T-cell (primary cell): Measurements from ENCODE around the gene AMFR. TPM values are rescaled to one million over a fixed set of nuclear protein-coding genes. Genes with fewer than 3 reads are reported as not detected.

Experiments used
- ATAC-seq, 4 experiments: fragments of 200-7000 bp in 3 of 4; fragments of 150-1000 bp in 1 of 4; cut with Tn5 transposase; replicated peaks in 1 of 4; 1 replicate in 3 of 4; 2 replicates in 1 of 4; pipeline ENCODE4 v1.10.0; 2021; ENCODE audit warnings: moderate library complexity in 3 of 4, mild to moderate bottlenecking in 2 of 4, moderate number of reproducible peaks in 1 of 4
- CTCF ChIA-PET, 2 donors: fragments of 300-600 bp; sonication (Branson Sonifier 250); formaldehyde crosslinking; loops; one replicate each; lab custom pipeline; 2022; ENCODE audit warnings: antibody characterized with exemption in 2 of 2; lab: Charles Lee
- POLR2A ChIA-PET, 2 donors: fragments of 300-600 bp; sonication (Branson Sonifier 250); formaldehyde crosslinking; loops; one replicate each; lab custom pipeline; 2022; ENCODE audit warnings: antibody characterized with exemption in 2 of 2; lab: Charles Lee
- DNase-seq, 35 experiments: peaks; one replicate each; pipeline versions ENCODE4 v3.0.0 to v3.0.0-alpha.2; 2013 to 2023
- H3K27ac ChIP-seq: one replicate; pipeline ENCODE4 v1.5.1; 2013; ENCODE audit warnings: low read length
- H3K27me3 ChIP-seq, 2 experiments: replicated peaks in 1 of 2; 1 replicate in 1 of 2; 2 replicates in 1 of 2; pipeline versions ENCODE4 v1.6.1 to v1.7.0; 2013; ENCODE audit warnings: low read length in 1 of 2, mixed read lengths in 1 of 2; ENCODE audit not compliant: control insufficient read depth in 2 of 2, insufficient read depth in 2 of 2; ENCODE audit errors: extremely low read depth in 1 of 2
- H3K36me3 ChIP-seq, 2 donors: 1 replicate in 1 of 2; 2 replicates in 1 of 2; pipeline versions ENCODE4 v1.6.1 to v1.7.0; 2013; ENCODE audit warnings: low read length in 1 of 2; ENCODE audit not compliant: control insufficient read depth in 2 of 2, insufficient read depth in 1 of 2; ENCODE audit errors: extremely low read depth in 1 of 2
- H3K4me1 ChIP-seq, 2 experiments: 1 replicate in 1 of 2; 2 replicates in 1 of 2; pipeline versions ENCODE4 v1.6.1 to v1.7.0; 2013; ENCODE audit warnings: low read length in 2 of 2, mixed read lengths in 1 of 2; ENCODE audit not compliant: insufficient read depth in 2 of 2, control insufficient read depth in 1 of 2; ENCODE audit errors: extremely low read depth in 1 of 2
- H3K4me3 ChIP-seq, 2 donors: 1 replicate in 1 of 2; 2 replicates in 1 of 2; pipeline versions ENCODE4 v1.5.1 to v1.7.0; 2013; ENCODE audit warnings: mild to moderate bottlenecking in 2 of 2, low read length in 1 of 2, moderate library complexity in 1 of 2; ENCODE audit not compliant: control insufficient read depth in 1 of 2; ENCODE audit errors: extremely low read depth in 1 of 2
- H3K9me3 ChIP-seq: 2 replicates; pipeline ENCODE4 v1.7.0; 2013
- H3K27ac Mint-ChIP-seq, 2 donors: one replicate each; pipeline ENCODE4 v1.8.0; 2020 to 2021; ENCODE audit warnings: mild to moderate bottlenecking in 2 of 2, mixed read lengths in 2 of 2
- H3K27me3 Mint-ChIP-seq, 2 donors: one replicate each; pipeline ENCODE4 v1.8.0; 2021 to 2022; ENCODE audit warnings: mixed read lengths in 2 of 2
- H3K36me3 Mint-ChIP-seq: one replicate; pipeline ENCODE4 v1.8.0; 2021; ENCODE audit warnings: mixed read lengths
- H3K4me1 Mint-ChIP-seq, 3 donors: one replicate each; pipeline ENCODE4 v1.8.0; 2020 to 2022; ENCODE audit warnings: mixed read lengths in 3 of 3, mild to moderate bottlenecking in 1 of 3
- H3K4me3 Mint-ChIP-seq, 3 donors: one replicate each; pipeline ENCODE4 v1.8.0; 2020 to 2022; ENCODE audit warnings: mild to moderate bottlenecking in 3 of 3, mixed read lengths in 3 of 3, moderate library complexity in 3 of 3
- H3K9me3 Mint-ChIP-seq, 3 donors: one replicate each; pipeline ENCODE4 v1.8.0; 2020 to 2022; ENCODE audit warnings: mixed read lengths in 3 of 3
- WGBS: methylation state at CpG from one replicate; pipeline ENCODE4 v1.1.5; 2013; ENCODE audit warnings: missing lambda C conversion rate; ENCODE audit not compliant: insufficient coverage; 5-methylcytosine and 5-hydroxymethylcytosine counted together
- total RNA-seq, 35 experiments: library from RNA in 6 of 35; stranded (reverse) in 6 of 35; fragments of 120-200 nt in 1 of 35; gene quantifications; one replicate each; pipeline versions ENCODE4 v1.2.1 to v1.2.4 and lab custom pipeline; 2013 to 2026

AMFR gene
- total RNA-seq, 5 donors from 2014 or later (not counting 1 experiment from before 2014, with no cell fraction given) = 60.4 to 71.9 (median 68.4) TPM

DNA sequence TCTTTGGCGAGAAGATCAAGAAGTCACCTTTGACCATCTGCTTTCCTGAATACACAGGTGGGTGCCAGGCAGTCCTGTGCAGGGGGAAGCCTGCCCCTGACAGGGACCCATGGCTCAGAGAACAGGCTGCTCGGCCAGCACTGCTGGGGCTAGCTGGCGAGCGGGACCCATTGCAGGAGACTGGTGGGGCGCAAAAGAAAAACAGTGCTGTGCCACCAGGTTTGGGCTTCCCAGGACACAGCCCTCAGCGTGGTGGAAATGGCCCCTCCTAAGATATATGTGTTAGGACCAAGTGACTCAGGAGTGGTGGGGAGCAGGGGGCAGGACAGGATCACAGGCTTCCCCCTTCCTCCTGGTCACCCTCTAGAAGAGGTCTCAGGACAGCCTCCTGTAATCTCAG lies 73.9 kb downstream of the AMFR start:
- DNase-seq = no peak
- POLR2A ChIA-PET = no interaction called here
- Histone ChIP-seq H3K9me3 (no peaks in the 10 kb centered on the region), H3K4me3 (no peak overlapping the region), H3K4me1 (peaks cover 0 to 8% of the 10 kb centered on the region in 2 experiments), H3K27ac (no peak overlapping the region), H3K27me3 (peaks cover 0 to 5% of the 10 kb centered on the region in 2 experiments), H3K36me3 (no peaks in the 10 kb centered on the region)
- CTCF ChIA-PET = no interaction called here
- Mint-ChIP-seq H3K4me3 (no peak overlapping the region), H3K4me1 (peaks cover 6 to 7% (median 6%) of the 10 kb centered on the region in 3 donors), H3K9me3 (no peaks in the 10 kb centered on the region), H3K36me3 (no peaks in the 10 kb centered on the region), H3K27ac (no peak overlapping the region), H3K27me3 (no peaks in the 10 kb centered on the region)
- WGBS = 100% methylated on average over 4 of the region's 6 CpGs
- ATAC-seq = no peak

DNA sequence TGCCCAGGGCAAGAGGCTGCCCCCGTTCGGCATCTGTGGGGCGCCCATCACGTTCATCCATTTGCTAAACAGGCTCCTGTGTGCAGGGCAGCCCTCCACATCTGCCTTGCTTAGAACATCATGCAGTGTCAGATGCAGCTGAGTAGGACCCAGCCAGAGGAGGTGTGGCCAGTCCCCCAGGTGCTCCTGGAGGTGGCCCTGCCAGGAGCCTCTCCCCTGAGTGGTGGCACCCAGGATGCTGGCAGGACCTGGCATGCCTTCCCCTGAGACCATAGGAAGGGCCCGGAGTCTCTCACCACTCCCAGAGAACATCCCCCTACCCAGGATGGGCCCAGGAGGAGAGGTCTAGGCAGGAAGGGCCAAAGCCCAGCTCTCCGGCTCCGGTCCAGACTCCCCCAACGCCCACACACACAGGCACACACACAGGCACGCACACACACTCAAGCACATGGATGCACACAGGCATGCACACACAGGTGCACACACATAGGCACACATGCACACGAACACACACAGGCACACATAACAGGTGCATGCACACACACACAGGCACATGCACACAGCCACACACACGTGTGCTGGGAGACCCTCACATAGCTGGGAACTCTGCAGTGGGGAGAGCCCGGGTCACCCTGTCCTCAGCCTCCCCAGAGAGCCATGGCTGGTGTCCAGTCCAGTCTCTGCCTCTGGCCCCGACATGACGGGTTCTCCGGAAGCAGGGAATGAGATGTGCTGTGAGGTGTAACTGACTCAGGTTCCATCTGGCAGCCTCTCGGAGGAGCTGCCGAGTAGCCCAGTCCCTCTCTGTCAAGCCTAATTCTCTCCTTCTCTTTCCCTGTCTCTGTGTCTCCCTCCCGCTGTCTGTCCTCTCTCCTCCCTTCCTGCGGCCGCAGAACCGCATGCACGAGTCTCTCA lies 74.6 kb downstream of the AMFR start:
- Mint-ChIP-seq H3K4me3 (no peak overlapping the region), H3K27me3 (no peaks in the 10 kb centered on the region), H3K36me3 (no peaks in the 10 kb centered on the region), H3K4me1 (no peaks in the 10 kb centered on the region), H3K27ac (no peak overlapping the region), H3K9me3 (no peaks in the 10 kb centered on the region)
- no peak overlapping the region for H3K27ac ChIP-seq
- ChIA-PET POLR2A (no interaction called here), CTCF (no interaction called here)
- 92% methylated on average over 16 of the region's 22 CpGs for WGBS
- no peak overlapping the region for H3K4me3 ChIP-seq
- no peak for ATAC-seq
- H3K9me3 ChIP-seq = no peaks in the 10 kb centered on the region
- peaks cover 0 to 5% of the 10 kb centered on the region in 2 experiments for H3K27me3 ChIP-seq
- H3K4me1 ChIP-seq = peaks cover 0 to under 1% of the 10 kb centered on the region in 2 experiments
- no peak for DNase-seq
- H3K36me3 ChIP-seq = no peaks in the 10 kb centered on the region

DNA sequence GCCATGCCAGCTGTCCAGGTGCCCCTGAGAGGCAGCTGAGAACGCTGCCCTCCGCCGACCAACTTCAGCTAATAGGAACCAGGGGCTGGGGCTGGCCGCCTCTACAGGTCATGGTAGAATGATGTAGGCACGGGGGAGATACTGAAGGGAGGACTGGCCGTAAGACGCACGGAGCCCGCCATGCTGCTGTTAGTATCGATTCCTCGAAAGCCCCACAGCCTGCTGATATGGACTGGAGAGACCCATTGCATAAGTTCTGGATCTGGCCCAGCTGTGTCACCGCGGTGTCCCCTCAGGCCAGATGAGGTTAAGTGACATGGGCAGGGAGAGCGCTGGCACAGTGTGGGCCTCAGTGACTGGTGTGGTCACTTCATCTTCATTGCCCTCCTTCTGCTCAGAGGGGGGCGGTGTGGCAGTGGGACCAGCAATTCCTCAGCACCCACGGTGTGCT lies 75.6 kb downstream of the AMFR start:
- Mint-ChIP-seq H3K27ac (no peak overlapping the region), H3K27me3 (no peaks in the 10 kb centered on the region), H3K9me3 (no peaks in the 10 kb centered on the region), H3K4me3 (no peak overlapping the region), H3K4me1 (no peaks in the 10 kb centered on the region), H3K36me3 (no peaks in the 10 kb centered on the region)
- CTCF ChIA-PET = no interaction called here
- Histone ChIP-seq H3K27me3 (peaks cover 0 to 5% of the 10 kb centered on the region in 2 experiments), H3K36me3 (no peaks in the 10 kb centered on the region), H3K4me3 (no peak overlapping the region), H3K9me3 (no peaks in the 10 kb centered on the region), H3K27ac (no peak overlapping the region), H3K4me1 (no peaks in the 10 kb centered on the region)
- ATAC-seq = no peak
- no peak for DNase-seq
- 96% methylated on average over 12 of the region's 16 CpGs for WGBS
- POLR2A ChIA-PET = no interaction called here

DNA sequence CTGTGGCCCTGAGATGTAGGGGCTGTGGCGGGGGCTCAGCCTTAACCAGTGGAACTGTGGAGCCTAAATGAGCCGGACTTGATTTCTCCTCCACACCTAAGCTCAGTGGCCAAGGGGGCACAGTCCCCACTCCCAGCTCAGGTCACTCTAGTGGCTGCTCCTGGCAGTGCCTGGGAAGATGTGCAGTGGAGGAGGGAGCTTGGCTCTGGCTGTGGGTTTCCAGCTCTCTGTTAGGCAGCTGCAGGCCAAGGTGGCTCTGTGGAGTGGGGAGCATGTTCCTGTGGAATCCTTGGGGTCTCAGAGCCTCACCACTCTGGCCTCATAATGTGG lies 76.3 kb downstream of the AMFR start:
- Mint-ChIP-seq H3K4me1 (no peaks in the 10 kb centered on the region), H3K27me3 (no peaks in the 10 kb centered on the region), H3K4me3 (no peak overlapping the region), H3K27ac (no peak overlapping the region), H3K9me3 (no peaks in the 10 kb centered on the region), H3K36me3 (no peaks in the 10 kb centered on the region)
- Histone ChIP-seq H3K27me3 (peaks cover 0 to 5% of the 10 kb centered on the region in 2 experiments), H3K9me3 (no peaks in the 10 kb centered on the region), H3K36me3 (no peaks in the 10 kb centered on the region), H3K27ac (no peak overlapping the region), H3K4me3 (no peak overlapping the region), H3K4me1 (no peaks in the 10 kb centered on the region)
- DNase-seq = no peak
- WGBS = no CpG with 5 or more reads among the region's 2 CpGs
- no peak for ATAC-seq
- ChIA-PET POLR2A (no interaction called here), CTCF (no interaction called here)

DNA sequence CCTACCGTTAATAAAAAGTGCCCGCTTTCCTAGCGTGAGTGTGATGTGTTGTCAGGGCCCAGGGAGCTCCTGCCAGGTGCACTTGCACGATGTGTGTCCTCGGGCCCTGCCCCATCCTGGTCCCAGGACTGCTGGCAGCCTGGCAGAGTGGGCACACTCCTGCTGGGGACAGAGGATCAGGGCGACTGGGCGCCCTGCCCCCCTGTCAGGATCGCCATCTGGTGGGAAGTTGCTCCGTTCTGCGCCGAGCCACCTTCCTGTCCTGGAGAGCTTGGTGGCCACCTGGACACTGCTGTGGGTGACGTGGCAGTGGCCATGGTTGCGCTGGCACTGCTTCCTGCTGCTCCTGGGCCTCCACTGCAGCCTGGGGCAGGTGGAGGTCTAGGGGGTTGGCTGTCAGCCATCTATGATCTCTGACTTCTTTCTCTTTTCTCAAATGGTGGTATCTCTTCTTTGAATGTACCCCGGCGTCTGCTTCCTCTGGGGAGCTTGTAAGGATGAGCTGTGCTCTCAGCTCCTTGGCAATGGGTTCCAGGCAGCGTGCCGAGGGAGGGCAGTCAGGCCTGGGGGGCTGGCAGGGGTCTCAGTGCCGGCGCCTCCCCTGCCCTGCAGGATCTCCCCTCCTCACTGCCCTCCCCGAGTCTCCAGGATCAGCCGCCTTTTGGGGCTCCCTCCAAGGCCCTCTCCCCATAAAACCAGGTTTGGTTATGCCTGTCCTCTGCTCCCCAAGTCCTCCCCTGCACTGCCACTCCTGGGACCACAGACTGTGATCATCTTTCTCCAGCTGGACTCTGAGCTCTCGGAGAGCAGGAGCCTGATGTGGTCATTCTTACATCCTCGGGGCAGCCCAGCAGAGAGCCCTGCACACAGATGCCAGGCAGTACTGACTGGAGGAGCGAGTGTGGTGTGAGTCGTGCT lies 76.9 kb downstream of the AMFR start:
- no peak for DNase-seq

DNA sequence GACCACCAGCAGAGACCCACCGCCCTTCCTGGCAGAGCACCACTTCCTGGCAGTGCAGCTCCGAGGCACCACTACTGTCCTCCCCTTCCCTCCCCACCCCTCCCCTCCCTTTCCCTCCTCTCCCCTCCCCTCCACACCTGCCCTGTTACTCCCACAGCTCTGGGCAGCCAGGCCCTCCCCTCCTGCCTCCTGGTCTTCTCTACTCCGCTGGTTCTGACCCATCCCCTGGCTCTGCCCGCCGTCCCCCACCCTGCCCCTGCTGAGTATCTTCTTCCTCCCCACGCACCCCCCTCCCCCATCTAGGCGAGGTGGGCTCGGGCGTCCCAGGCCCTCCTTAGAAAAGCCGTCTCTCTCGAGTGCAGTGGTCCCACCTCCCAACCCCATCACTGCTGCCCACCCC lies 77.7 kb downstream of the AMFR start:
- H3K27me3 ChIP-seq = peaks cover 0 to 3% of the 10 kb centered on the region in 2 experiments
- ATAC-seq (no peak), DNase-seq (no peak)
- Mint-ChIP-seq H3K27me3 (no peaks in the 10 kb centered on the region), H3K4me3 (no peak overlapping the region), H3K36me3 (no peaks in the 10 kb centered on the region), H3K27ac (no peak overlapping the region), H3K9me3 (no peaks in the 10 kb centered on the region), H3K4me1 (no peaks in the 10 kb centered on the region)
- H3K36me3 ChIP-seq = no peaks in the 10 kb centered on the region
- no peak overlapping the region for H3K4me3 ChIP-seq
- no peak overlapping the region for H3K27ac ChIP-seq
- WGBS = 43% methylated on average over 2 of the region's 11 CpGs
- ChIA-PET POLR2A (interaction anchor here in 1 of 2 donors (0.6 kb wide), 2 partner anchors 13 to 29 kb away, joined by 3 read pairs; no protein-coding TSS in a partner anchor), CTCF (no interaction called here)
- no peaks in the 10 kb centered on the region for H3K4me1 ChIP-seq
- no peaks in the 10 kb centered on the region for H3K9me3 ChIP-seq

More for the DNA sequence above, 76.9 kb downstream of the AMFR start:
- H3K27ac Mint-ChIP-seq = no peak overlapping the region
- H3K4me3 Mint-ChIP-seq = no peak overlapping the region
- H3K9me3 ChIP-seq = no peaks in the 10 kb centered on the region
- H3K36me3 Mint-ChIP-seq = no peaks in the 10 kb centered on the region
- no peak for ATAC-seq
- no peaks in the 10 kb centered on the region for H3K4me1 ChIP-seq
- H3K27ac ChIP-seq = no peak overlapping the region
- CTCF ChIA-PET = no interaction called here
- H3K9me3 Mint-ChIP-seq = no peaks in the 10 kb centered on the region
- no peaks in the 10 kb centered on the region for H3K4me1 Mint-ChIP-seq
- H3K27me3 ChIP-seq = peaks cover 0 to 3% of the 10 kb centered on the region in 2 experiments
- POLR2A ChIA-PET = no interaction called here
- no peaks in the 10 kb centered on the region for H3K27me3 Mint-ChIP-seq
- H3K36me3 ChIP-seq = no peaks in the 10 kb centered on the region
- 85% methylated on average over 18 of the region's 25 CpGs for WGBS
- H3K4me3 ChIP-seq = no peak overlapping the region
